ENCODE results near the gene CHERP.

CHERP gene

DNA sequence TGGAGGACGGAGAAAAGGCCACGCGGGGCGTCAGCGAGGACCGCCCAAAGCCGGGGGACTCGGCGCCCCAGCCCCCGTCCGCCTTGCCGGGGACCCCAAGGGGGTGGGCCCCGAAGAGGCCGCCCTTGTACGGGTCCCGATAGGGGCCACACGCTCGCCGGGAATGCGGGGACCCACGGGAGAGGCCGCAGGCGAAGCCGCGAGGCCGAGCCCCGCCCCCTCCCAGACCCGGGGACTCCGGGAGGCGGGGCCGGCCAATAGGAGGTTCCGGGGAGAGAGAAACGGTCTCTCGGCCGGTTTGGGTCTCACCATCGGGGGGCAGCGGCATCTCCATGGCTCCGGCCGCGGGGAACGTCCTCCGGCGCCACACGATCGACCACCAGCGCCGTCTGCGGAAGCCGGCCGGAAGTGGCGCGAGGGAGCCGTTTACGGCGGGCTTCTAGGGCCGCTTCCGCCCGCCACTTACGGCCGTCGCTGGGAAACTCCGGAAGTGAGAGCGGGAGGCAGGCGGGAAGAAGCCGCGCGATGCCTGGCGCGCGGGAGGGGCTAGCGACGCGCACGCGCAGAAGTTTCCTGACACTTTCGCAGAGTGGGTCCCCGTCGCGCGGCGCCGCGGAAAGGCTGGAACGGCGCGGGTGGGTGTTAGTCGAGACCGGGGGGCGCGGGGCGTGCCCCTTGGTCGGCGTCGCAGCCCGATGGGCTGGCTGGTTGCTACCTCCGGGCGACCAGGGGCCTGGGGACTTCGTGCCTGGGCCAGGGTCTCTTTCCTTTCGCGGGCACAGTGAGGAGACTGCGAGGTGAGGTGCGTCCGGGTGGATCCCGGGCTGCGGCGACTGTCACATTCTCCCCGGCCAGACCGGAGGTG is at the start of gene CHERP:
Gene CHERP, minus strand, starts transcription at position 393 of the 865 bp plus-strand sequence. Its CDS starts 59 bp downstream, at position 334.
- peak; percentile 87 for DNase-seq

DNA sequence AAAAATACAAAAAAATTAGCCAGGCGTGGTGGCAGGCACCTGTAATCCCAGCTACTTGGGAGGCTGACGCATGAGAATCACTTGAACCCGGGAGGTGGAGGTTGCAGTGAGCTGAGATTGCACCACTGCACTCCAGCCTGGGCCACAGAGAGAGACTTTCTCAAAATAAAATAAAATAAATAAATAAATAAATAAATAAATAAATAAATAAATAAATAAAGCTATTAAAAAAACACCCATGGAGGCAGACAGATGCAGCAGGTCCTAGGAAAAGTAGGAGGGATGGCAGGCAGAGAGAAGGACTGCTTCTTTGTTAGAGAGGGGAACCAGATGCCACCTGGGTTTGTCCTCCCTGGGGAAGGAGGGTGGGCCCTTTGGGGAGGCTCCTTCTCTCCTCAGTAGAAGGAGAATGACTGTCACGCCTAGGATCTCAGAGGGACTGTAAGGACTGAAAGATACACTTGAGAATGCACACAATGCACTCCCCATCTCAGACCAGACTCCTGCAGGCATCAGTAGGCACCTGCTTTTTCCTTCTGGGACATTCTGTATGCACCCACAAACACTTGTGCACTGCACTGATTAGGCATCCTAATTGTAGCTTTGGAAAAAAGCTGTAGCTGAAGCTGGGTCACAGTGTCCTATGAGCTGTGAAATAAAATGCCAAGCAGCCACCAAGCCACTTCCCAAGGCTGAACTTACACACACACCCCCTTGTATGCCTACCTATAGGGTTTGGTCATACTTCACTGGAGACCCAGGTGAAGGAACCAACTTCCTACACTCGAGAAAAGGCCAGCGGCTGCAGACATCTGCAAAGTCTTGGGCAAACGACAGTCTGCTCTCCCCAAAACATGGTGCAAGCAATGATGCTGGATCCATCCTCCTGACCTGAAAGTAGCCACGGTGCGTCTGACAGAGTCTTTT is 48.9 kb upstream of the CHERP start:
- DNase-seq, result no peak

GRCh38 chr19:16589917-16590316 is 47.7 kb upstream of the CHERP start:
- DNase-seq, result peak; percentile 21

- no peak for DNase-seq
Measured at GRCh38 chr19:16588824-16589577, 46.8 kb upstream of the CHERP start.

GRCh38 chr19:16587833-16588823 is 45.9 kb upstream of the CHERP start:
- peak; percentile 80 for DNase-seq

DNA sequence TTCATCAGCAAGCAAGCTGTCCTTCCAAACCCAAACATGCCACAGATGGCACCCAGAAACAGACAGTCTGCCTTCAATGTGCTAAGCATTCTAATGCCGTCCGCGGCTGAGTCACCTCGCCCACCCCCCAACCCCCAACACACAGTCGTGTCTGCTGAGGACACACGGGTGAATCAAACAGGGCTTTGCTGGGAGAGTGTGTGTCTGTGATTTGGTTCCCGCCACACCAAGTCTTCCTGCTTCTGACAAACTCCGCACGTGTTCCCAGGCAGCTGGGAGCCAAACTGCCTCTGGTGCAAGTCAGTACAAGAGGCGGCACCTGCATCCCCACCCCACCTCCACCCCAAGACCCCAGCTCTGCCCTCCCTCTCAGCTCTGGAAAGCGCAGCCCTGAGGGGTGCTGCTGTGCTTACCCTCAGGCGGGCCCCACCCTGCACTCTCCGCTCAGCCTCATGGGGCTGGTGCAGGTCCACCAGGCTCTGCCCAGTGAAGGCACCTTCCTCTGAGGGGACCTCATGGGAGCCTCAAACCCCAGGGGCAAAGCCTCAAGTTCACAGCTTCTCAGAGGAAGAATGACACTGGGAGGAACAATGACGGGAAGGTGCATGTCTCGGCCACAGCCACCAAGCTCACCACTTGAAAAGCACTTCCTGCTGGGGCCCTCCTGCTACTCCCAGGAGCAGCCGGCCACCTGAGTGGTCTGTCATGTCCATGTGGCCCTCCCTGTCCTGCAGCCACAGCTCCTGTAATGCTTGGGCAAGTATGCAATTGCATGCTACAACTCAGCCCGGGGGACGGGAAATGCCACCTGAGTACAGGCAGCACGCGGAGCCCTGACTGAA is 45.0 kb upstream of the CHERP start:
- peak; percentile 27 for DNase-seq

- DNase-seq, result no peak
Measured at GRCh38 chr19:16586477-16586871, 44.2 kb upstream of the CHERP start.

- no peak for DNase-seq
Measured at GRCh38 chr19:16585808-16586476, 43.7 kb upstream of the CHERP start.

DNA sequence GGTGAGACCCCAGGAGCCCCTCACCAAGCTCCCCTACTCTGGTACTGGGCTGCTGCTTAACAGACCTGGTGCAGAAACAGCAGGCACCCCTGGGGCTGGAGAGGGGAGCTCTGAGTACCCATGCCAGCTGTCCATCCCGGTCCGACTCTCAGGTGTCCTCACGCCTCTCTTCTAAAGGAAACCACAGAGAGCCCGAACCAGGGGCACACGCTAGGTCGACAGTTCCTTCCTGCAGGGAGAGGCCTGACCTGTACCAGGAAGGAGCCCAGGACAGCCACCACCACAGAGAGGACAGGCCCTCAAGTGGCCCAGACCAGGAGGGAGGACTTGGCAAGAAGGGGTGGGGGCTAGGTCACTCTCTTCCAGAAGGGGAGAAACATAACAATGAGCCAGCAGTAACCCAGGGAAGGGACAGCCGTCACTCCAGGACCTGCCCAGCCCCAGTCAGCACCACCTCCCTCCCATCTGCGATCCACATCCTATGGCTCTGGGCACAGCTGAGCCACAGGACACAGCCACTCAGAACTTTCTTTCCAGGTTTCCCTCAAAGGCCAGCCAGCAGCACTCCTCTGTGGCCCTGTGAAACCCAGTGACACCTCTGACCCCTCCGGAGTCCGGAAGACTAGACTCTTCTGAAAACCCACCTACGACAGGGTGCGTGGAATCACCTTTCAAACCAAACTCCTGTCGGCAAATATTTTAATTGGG is 43.0 kb upstream of the CHERP start:
- DNase-seq, result no peak

- DNase-seq, result peak; percentile 74
Measured at GRCh38 chr19:16584248-16585093, 42.2 kb upstream of the CHERP start.

- no peak for DNase-seq
Measured at GRCh38 chr19:16582486-16583261, 40.4 kb upstream of the CHERP start.

DNA sequence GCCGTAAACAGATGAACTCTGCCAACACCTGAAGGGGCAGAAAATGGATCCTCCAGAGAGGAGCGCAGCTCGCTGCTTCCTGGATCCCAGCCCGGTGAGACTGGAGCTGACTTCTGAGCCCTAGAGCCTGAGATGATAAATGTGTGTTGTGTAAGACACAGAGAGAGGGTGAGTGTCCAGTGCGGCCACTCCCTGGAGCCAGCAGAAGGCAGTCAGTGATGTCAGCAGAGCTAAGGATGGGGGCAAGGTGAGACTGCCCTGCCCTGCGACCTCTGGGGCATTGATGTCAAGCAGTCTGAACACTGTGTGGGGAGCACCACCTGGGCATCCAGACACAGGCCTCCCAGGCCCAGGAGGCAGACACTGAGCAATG is 39.7 kb upstream of the CHERP start:
- DNase-seq, result no peak

DNA sequence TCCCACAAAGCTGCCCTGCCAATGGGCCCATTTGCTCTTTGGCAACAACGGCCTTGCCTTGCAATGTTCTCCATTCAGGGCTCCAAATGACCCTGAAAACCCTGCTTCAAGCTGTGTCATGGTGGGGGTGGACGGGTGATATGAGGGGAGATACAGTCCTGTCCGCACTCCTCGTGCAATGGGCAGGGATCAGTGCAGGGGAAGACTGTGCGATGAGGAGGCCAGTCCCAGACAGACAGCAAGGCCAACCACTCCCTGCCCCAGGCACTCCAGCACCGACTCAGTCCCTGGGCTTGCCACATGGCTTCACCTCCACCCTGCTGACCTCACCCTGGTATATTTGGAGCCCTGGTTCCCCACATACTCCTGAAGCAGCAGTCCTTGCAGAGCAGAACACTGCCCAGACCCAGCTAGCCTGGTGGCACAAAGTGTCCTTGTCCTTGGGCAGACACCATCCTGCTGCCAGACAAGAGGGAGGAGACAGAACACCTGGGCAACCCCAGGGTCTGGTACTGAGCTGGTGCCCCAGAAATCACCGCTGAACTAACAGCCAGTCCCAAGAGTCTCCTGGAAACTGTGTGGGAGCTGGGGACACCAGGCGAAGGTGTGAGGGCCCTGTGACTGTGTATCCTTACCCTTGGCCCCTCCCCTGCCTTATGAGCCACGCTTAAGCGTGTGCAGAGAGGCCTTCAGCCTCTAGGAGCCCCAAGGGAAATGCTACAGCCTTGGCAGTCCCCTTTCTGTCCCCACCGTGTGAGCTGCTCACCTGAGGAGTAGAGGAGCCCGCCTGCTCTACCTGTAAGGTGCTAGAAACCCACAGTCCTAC is 39.1 kb upstream of the CHERP start:
- no peak for DNase-seq

- no peak for DNase-seq
Measured at GRCh38 chr19:16579381-16579780, 37.1 kb upstream of the CHERP start.

DNA sequence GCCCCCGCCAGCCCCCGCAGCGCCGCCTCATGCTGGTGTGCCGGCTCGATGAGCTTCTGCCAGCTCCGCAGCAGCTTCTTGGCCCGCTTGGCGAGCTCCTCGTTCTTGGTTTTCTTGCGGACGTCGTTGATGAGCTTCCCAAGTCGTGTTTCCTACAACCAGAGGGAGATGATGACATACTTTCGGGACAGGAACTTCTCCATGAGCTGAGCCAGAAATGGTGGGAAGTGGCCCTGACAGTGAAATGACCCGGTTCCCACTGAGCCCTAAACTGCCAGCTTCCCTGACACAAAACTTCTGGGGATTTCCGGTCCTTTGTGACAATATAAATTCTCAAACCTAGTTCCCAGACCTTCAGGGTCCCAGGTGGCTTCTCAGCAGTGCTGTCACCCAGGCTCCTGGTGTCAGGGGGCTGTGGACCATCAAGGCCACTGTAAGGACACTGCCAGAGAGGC is 35.3 kb upstream of the CHERP start:
- no peak for DNase-seq

- no peak for DNase-seq
Measured at GRCh38 chr19:16576690-16577530, 34.7 kb upstream of the CHERP start.

All from NCI-H510A (cell line).